DND-41 (cell line): ENCODE results near the gene CITED1.

Source experiments
- ATAC-seq: fragments of 200-7000 bp; cut with Tn5 transposase; 3 replicates; pipeline ENCODE4 v1.9.1; 2021; ENCODE audit warnings: low read depth; ENCODE audit not compliant: insufficient read depth
- DNase-seq: peaks from one replicate; pipeline ENCODE4 v3.0.0-alpha.2; 2020
- H2AFZ ChIP-seq: 2 replicates; pipeline ENCODE4 v1.6.0; 2012; ENCODE audit warnings: low read depth, low read length
- H3K27ac ChIP-seq: 2 replicates; pipeline ENCODE4 v1.5.1; 2012; ENCODE audit warnings: low read length, inconsistent platforms
- H3K27me3 ChIP-seq: fragments of 200-600 bp; sonication (generic); 2 replicates; pipeline ENCODE4 v1.6.0; 2012; ENCODE audit warnings: low read length, mild to moderate bottlenecking, inconsistent platforms; ENCODE audit not compliant: insufficient read depth, poor library complexity
- H3K36me3 ChIP-seq: 2 replicates; pipeline ENCODE4 v1.5.1; 2012; ENCODE audit warnings: low read length, inconsistent platforms; ENCODE audit not compliant: insufficient read depth
- H3K4me1 ChIP-seq: 2 replicates; pipeline ENCODE4 v1.5.1; 2012; ENCODE audit warnings: mild to moderate bottlenecking, low read length; ENCODE audit not compliant: insufficient read depth
- H3K4me2 ChIP-seq: 2 replicates; pipeline ENCODE4 v1.6.0; 2012; ENCODE audit warnings: mild to moderate bottlenecking, moderate library complexity, low read length, inconsistent platforms; ENCODE audit not compliant: insufficient read depth
- H3K4me3 ChIP-seq, 2 experiments: fragments of 200-600 bp in 1 of 2; shearing (Covaris generic) in 1 of 2; 2 replicates each; pipeline ENCODE4 v1.5.1; 2012 to 2016; ENCODE audit warnings: inconsistent platforms in 2 of 2, low read length in 2 of 2, mild to moderate bottlenecking in 2 of 2, low read depth in 1 of 2, moderate library complexity in 1 of 2
- H3K79me2 ChIP-seq: 2 replicates; pipeline ENCODE4 v1.6.0; 2012; ENCODE audit warnings: low read length, inconsistent platforms; ENCODE audit not compliant: insufficient read depth
- H3K9ac ChIP-seq: 2 replicates; pipeline ENCODE4 v1.6.0; 2012; ENCODE audit warnings: low read depth, mild to moderate bottlenecking, inconsistent platforms, low read length, moderate library complexity
- H3K9me3 ChIP-seq: 2 replicates; pipeline ENCODE4 v1.5.1; 2012; ENCODE audit warnings: low read length, moderate library complexity, mild to moderate bottlenecking, inconsistent platforms; ENCODE audit not compliant: insufficient read depth, severe bottlenecking
- H4K20me1 ChIP-seq: 2 replicates; pipeline ENCODE4 v1.6.0; 2012; ENCODE audit warnings: low read length; ENCODE audit not compliant: insufficient read depth
- CTCF ChIP-seq: IDR thresholded peaks from 2 replicates; pipeline ENCODE4 v1.5.1; 2012; ENCODE audit warnings: borderline replicate concordance, low read length, moderate library complexity, mild to moderate bottlenecking; ENCODE audit not compliant: poor library complexity, severe bottlenecking; ENCODE audit errors: extremely low read depth
- EZH2 ChIP-seq: IDR thresholded peaks from 3 replicates; pipeline ENCODE4 v1.6.1; 2012; ENCODE audit warnings: borderline replicate concordance, low read depth, mild to moderate bottlenecking, moderate library complexity, low read length, inconsistent platforms; ENCODE audit not compliant: severe bottlenecking

Gene CITED1

GRCh38 chrX:72306085-72306801 lies 529 bp upstream of the CITED1 start:
- H3K27ac ChIP-seq = no peak overlapping the region
- no peak for ATAC-seq
- H2AFZ ChIP-seq = no peak overlapping the region

GRCh38 chrX:72304877-72305276 lies 837 bp downstream of the CITED1 start:
- Histone ChIP-seq H3K9me3 (no peaks in the 10 kb centered on the region), H2AFZ (no peak overlapping the region), H3K27me3 (peaks cover 3% of the 10 kb centered on the region), H4K20me1 (no peaks in the 10 kb centered on the region), H3K4me3 (no peak overlapping the region), H3K9ac (no peak overlapping the region), H3K79me2 (no peaks in the 10 kb centered on the region), H3K27ac (no peak overlapping the region), H3K4me2 (no peak overlapping the region), H3K4me1 (no peaks in the 10 kb centered on the region), H3K36me3 (no peaks in the 10 kb centered on the region)
- DNase-seq (no peak), ATAC-seq (no peak)
- TF ChIP-seq CTCF (no peak), EZH2 (no peak)

More at GRCh38 chrX:72306085-72306801, 529 bp upstream of the CITED1 start:
- H3K27me3 ChIP-seq = peaks cover 3% of the 10 kb centered on the region
- DNase-seq = no peak
- no peaks in the 10 kb centered on the region for H4K20me1 ChIP-seq
- no peaks in the 10 kb centered on the region for H3K36me3 ChIP-seq
- no peaks in the 10 kb centered on the region for H3K79me2 ChIP-seq
- TF ChIP-seq EZH2 (no peak), CTCF (no peak)
- no peak overlapping the region for H3K9ac ChIP-seq
- no peaks in the 10 kb centered on the region for H3K9me3 ChIP-seq
- H3K4me2 ChIP-seq = no peak overlapping the region
- H3K4me3 ChIP-seq = no peak overlapping the region
- H3K4me1 ChIP-seq = no peaks in the 10 kb centered on the region

GRCh38 chrX:72301781-72302180 lies 3.9 kb downstream of the CITED1 start:
- no peak overlapping the region for H2AFZ ChIP-seq
- no peaks in the 10 kb centered on the region for H3K36me3 ChIP-seq
- no peak overlapping the region for H3K4me2 ChIP-seq
- ATAC-seq (no peak), DNase-seq (no peak)
- H3K27me3 ChIP-seq = no peaks in the 10 kb centered on the region
- TF ChIP-seq EZH2 = no peak
- TF ChIP-seq CTCF = no peak
- H3K4me1 ChIP-seq = no peaks in the 10 kb centered on the region
- no peaks in the 10 kb centered on the region for H3K79me2 ChIP-seq
- no peaks in the 10 kb centered on the region for H4K20me1 ChIP-seq
- no peaks in the 10 kb centered on the region for H3K9me3 ChIP-seq
- H3K27ac ChIP-seq = no peak overlapping the region
- no peak overlapping the region for H3K4me3 ChIP-seq
- no peak overlapping the region for H3K9ac ChIP-seq
